OCI-LY3 (cell line): ENCODE measurements around the gene DPP10.

ENCODE experiments used
- H2AFZ ChIP-seq: fragments of 200-600, 300-600 bp; shearing (Covaris generic); 2 replicates; pipeline ENCODE4 v1.6.0; 2014; ENCODE audit warnings: antibody characterized with exemption, low read depth, low read length
- H3K27ac ChIP-seq: fragments of 200-600, 300-600 bp; sonication (generic); 2 replicates; pipeline ENCODE4 v1.5.1; 2014; ENCODE audit warnings: mild to moderate bottlenecking, low read length, moderate library complexity, mixed read lengths
- H3K27me3 ChIP-seq: fragments of 200-600, 300-600 bp; sonication (generic); 2 replicates; pipeline ENCODE4 v1.6.1; 2014; ENCODE audit warnings: low read depth, low read length, mixed read lengths
- H3K36me3 ChIP-seq: fragments of 200-600, 300-600 bp; sonication (generic); replicated peaks from 2 replicates; pipeline ENCODE3; 2014; ENCODE audit warnings: low read depth, low read length, mixed read lengths
- H3K4me1 ChIP-seq: fragments of 300-600, 200-600 bp; sonication (generic); 2 replicates; pipeline ENCODE4 v1.6.1; 2014; ENCODE audit warnings: low read length, mixed read lengths
- H3K4me2 ChIP-seq: fragments of 200-600, 300-600 bp; sonication (generic); 2 replicates; pipeline ENCODE4 v1.6.1; 2014; ENCODE audit warnings: low read length, mixed read lengths
- H3K4me3 ChIP-seq: fragments of 300-600, 200-600 bp; sonication (generic); 2 replicates; pipeline ENCODE4 v1.5.1; 2014; ENCODE audit warnings: antibody characterized with exemption, mild to moderate bottlenecking, low read length, moderate library complexity
- H3K79me2 ChIP-seq: fragments of 300-600, 200-600 bp; shearing (Covaris generic); 2 replicates; pipeline ENCODE4 v1.6.1; 2014; ENCODE audit warnings: mild to moderate bottlenecking, low read length, mixed read lengths
- H3K9ac ChIP-seq: fragments of 300-600, 200-600 bp; shearing (Covaris generic); 2 replicates; pipeline ENCODE4 v1.6.0; 2014; ENCODE audit warnings: mild to moderate bottlenecking, low read length, moderate library complexity
- H3K9me3 ChIP-seq: fragments of 200-600, 300-600 bp; shearing (Covaris generic); 2 replicates; pipeline ENCODE4 v1.6.1; 2014; ENCODE audit warnings: low read length, mixed read lengths; ENCODE audit not compliant: insufficient read depth
- H4K20me1 ChIP-seq: fragments of 200-600, 300-600 bp; sonication (generic); 2 replicates; pipeline ENCODE4 v1.6.1; 2016; ENCODE audit warnings: low read length, mixed read lengths; ENCODE audit not compliant: insufficient read depth
- EZH2phosphoT487 ChIP-seq: fragments of 200-600 bp; shearing (Covaris generic); IDR thresholded peaks from 2 replicates; pipeline ENCODE4 v1.6.1; 2018; ENCODE audit warnings: antibody characterized with exemption, mixed run types, low read depth
- TF ChIP-seq, protein P1 (sequence below): fragments of 200-600, 300-600 bp; sonication (generic); IDR thresholded peaks from 2 replicates; pipeline ENCODE4 v1.5.1; 2014; ENCODE audit warnings: antibody characterized with exemption, low read length, low read depth

Gene DPP10

DNA sequence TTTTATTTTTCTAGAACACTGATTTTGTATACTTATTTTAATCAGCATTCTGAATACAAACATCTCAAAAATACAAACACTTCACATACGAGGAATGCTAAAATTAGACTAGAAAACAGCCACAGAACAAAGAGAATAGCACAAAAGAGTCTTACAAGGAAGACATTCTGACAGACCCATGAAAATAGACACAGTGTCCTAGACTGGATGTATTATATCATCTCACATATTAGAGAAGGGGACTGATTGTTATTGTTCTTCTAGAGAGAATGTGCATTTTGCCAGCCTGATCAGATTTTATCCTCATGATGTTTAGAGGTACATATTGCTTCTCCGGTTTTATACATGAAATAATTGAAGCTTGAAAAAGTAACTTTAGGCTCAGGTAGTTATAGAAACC, 357.9 kb downstream of the DPP10 start:
- Histone ChIP-seq H3K79me2 (no peaks in the 10 kb centered on the region), H2AFZ (no peak overlapping the region), H3K4me3 (no peak overlapping the region), H3K4me1 (no peaks in the 10 kb centered on the region), H3K4me2 (no peak overlapping the region), H3K27me3 (no peaks in the 10 kb centered on the region), H3K9me3 (no peaks in the 10 kb centered on the region), H3K36me3 (no peaks in the 10 kb centered on the region), H3K27ac (no peak overlapping the region), H4K20me1 (no peaks in the 10 kb centered on the region), H3K9ac (no peak overlapping the region)
- TF ChIP-seq EZH2phosphoT487: no peak
- TF ChIP-seq, protein P1, sequence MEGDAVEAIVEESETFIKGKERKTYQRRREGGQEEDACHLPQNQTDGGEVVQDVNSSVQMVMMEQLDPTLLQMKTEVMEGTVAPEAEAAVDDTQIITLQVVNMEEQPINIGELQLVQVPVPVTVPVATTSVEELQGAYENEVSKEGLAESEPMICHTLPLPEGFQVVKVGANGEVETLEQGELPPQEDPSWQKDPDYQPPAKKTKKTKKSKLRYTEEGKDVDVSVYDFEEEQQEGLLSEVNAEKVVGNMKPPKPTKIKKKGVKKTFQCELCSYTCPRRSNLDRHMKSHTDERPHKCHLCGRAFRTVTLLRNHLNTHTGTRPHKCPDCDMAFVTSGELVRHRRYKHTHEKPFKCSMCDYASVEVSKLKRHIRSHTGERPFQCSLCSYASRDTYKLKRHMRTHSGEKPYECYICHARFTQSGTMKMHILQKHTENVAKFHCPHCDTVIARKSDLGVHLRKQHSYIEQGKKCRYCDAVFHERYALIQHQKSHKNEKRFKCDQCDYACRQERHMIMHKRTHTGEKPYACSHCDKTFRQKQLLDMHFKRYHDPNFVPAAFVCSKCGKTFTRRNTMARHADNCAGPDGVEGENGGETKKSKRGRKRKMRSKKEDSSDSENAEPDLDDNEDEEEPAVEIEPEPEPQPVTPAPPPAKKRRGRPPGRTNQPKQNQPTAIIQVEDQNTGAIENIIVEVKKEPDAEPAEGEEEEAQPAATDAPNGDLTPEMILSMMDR: no peak

DNA sequence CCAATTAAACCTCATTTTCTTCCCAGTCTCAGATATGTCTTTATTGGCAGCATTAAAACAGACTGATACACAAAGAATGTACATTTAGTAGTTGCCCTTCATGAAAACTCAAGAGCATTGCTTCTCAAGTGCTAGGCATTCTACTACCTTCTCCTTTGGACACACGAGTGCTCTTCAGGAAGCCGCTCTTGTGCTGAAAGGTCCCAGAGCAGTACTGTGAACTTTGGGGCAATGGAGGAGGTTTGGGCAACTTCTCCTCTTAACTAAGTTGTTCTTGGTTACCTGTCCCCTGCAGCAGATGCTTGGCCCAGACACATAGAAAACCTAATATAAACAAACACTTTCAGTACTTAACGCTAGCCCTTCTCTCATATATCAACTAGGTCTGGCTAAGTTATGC, 362.8 kb downstream of the DPP10 start:
- Histone ChIP-seq H3K4me1 (no peaks in the 10 kb centered on the region), H3K9ac (no peak overlapping the region), H3K27ac (no peak overlapping the region), H4K20me1 (no peaks in the 10 kb centered on the region), H3K9me3 (no peaks in the 10 kb centered on the region), H3K79me2 (no peaks in the 10 kb centered on the region), H2AFZ (no peak overlapping the region), H3K27me3 (no peaks in the 10 kb centered on the region), H3K36me3 (no peaks in the 10 kb centered on the region), H3K4me2 (no peak overlapping the region), H3K4me3 (no peak overlapping the region)
- TF ChIP-seq, protein P1: no peak
- TF ChIP-seq EZH2phosphoT487: no peak

DNA sequence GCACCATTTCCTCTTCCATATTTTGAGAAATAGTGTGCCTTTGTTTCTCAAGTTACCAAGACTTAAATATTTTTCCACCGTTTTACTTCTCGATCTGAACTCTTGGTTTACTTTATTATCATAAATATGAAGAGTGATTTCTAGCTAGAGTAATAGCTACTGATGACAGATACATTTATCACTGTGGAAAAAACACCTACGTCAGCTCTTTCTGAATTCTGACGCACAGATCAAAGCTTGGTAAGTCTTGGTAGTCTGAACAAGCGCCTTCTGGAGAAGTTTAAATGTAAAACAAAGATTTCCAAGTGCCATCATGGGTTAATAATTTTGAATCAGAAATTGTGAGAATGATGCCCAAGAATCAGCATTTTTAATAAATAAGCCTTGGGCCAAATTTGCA, 367.7 kb downstream of the DPP10 start:
- H3K36me3 ChIP-seq: no peaks in the 10 kb centered on the region
- H4K20me1 ChIP-seq: no peaks in the 10 kb centered on the region
- H3K9me3 ChIP-seq: no peaks in the 10 kb centered on the region
- TF ChIP-seq, protein P1: no peak
- TF ChIP-seq EZH2phosphoT487: no peak
- no peaks in the 10 kb centered on the region for H3K79me2 ChIP-seq
- no peak overlapping the region for H2AFZ ChIP-seq
- no peak overlapping the region for H3K4me3 ChIP-seq
- no peak overlapping the region for H3K9ac ChIP-seq
- H3K4me2 ChIP-seq: no peak overlapping the region
- H3K27ac ChIP-seq: no peak overlapping the region
- H3K4me1 ChIP-seq: no peaks in the 10 kb centered on the region
- H3K27me3 ChIP-seq: no peaks in the 10 kb centered on the region

DNA sequence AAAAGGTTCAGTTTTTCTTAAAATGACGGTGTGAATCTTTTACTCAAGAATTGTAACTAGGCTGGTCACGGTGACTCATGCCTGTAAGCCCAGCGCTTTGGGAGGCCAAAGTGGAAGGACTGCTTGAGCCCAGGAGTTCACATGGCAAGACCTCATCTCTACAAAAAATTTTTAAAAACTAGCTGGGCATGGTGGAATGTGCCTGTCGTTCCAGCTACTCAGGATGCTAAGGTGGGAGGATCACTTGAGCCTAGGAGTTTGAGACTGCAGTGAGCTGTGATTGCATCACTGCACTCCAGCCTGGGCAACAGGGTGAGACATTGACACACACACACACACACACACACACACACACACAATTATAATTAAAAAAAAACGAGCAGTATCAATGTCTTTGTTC, 369.8 kb downstream of the DPP10 start:
- Histone ChIP-seq H3K9ac (no peak overlapping the region), H4K20me1 (no peaks in the 10 kb centered on the region), H3K4me3 (no peak overlapping the region), H2AFZ (no peak overlapping the region), H3K4me1 (no peaks in the 10 kb centered on the region), H3K79me2 (no peaks in the 10 kb centered on the region), H3K9me3 (no peaks in the 10 kb centered on the region), H3K27ac (no peak overlapping the region), H3K4me2 (no peak overlapping the region), H3K27me3 (no peaks in the 10 kb centered on the region), H3K36me3 (no peaks in the 10 kb centered on the region)
- no peak for TF ChIP-seq EZH2phosphoT487
- TF ChIP-seq, protein P1: no peak
